Measurements from ENCODE around the gene SEC24A. TPM values are rescaled to one million over a fixed set of nuclear protein-coding genes. Genes with fewer than 3 reads are reported as not detected.
A peak's percentile ranks its signal among the peaks of the same experiment; 100 is the strongest.

SEC24A gene
- total RNA-seq, 4 donors from 2014 or later = 12.9 to 14.8 (median 13.8) TPM

GRCh38 chr5:134724872-134725271, 76.3 kb downstream of the SEC24A start:
- TF ChIP-seq EP300 (IDR thresholded peaks at IDR 0.05) (no peak), POLR2AphosphoS5 (IDR thresholded peaks at IDR 0.05) (no peak), POLR2A (IDR thresholded peaks at IDR 0.05) (no peak), CTCF (IDR thresholded peaks at IDR 0.05) (no peak)
- Histone ChIP-seq H3K27ac (no peak overlapping the region), H3K36me3 (peaks cover 49% of the 10 kb centered on the region), H3K4me1 (no peaks in the 10 kb centered on the region), H3K27me3 (no peaks in the 10 kb centered on the region), H3K9me3 (no peaks in the 10 kb centered on the region), H3K4me3 (no peak overlapping the region)
- DNase-seq (ENCODE audit: low spot score in 2 of 2) = no peak
- WGBS = 93% methylated on average over 1 of the region's 1 CpG

GRCh38 chr5:134732819-134733218, 84.2 kb downstream of the SEC24A start:
- no peak for DNase-seq (ENCODE audit: low spot score in 2 of 2)
- TF ChIP-seq CTCF (IDR thresholded peaks at IDR 0.05) (no peak), POLR2A (IDR thresholded peaks at IDR 0.05) (no peak), EP300 (IDR thresholded peaks at IDR 0.05) (no peak), POLR2AphosphoS5 (IDR thresholded peaks at IDR 0.05) (no peak)
- Histone ChIP-seq H3K4me3 (no peak overlapping the region), H3K4me1 (no peaks in the 10 kb centered on the region), H3K27me3 (no peaks in the 10 kb centered on the region), H3K9me3 (no peaks in the 10 kb centered on the region), H3K27ac (no peak overlapping the region), H3K36me3 (no peaks in the 10 kb centered on the region)
- 65% methylated on average over 3 of the region's 3 CpGs for WGBS

- H3K27me3 ChIP-seq = no peaks in the 10 kb centered on the region
- H3K4me1 ChIP-seq = peaks cover 13% of the 10 kb centered on the region
- DNase-seq (ENCODE audit: low spot score in 2 of 2) = no peak
- no peak overlapping the region for H3K4me3 ChIP-seq
- H3K36me3 ChIP-seq = no peaks in the 10 kb centered on the region
- TF ChIP-seq CTCF (IDR thresholded peaks at IDR 0.05) = no peak
- TF ChIP-seq POLR2A (IDR thresholded peaks at IDR 0.05) = no peak
- H3K27ac ChIP-seq = no peak overlapping the region
- 76% methylated on average over 4 of the region's 4 CpGs for WGBS
- no peaks in the 10 kb centered on the region for H3K9me3 ChIP-seq
Measured at GRCh38 chr5:134735243-134735642, 86.7 kb downstream of the SEC24A start.

GRCh38 chr5:134736173-134736812, 87.7 kb downstream of the SEC24A start:
- Histone ChIP-seq H3K4me1 (peaks cover 19% of the 10 kb centered on the region), H3K4me3 (no peak overlapping the region), H3K27me3 (no peaks in the 10 kb centered on the region), H3K36me3 (no peaks in the 10 kb centered on the region), H3K9me3 (no peaks in the 10 kb centered on the region), H3K27ac (no peak overlapping the region)
- TF ChIP-seq POLR2A (IDR thresholded peaks at IDR 0.05) (no peak), POLR2AphosphoS5 (IDR thresholded peaks at IDR 0.05) (no peak), CTCF (IDR thresholded peaks at IDR 0.05) (no peak), EP300 (IDR thresholded peaks at IDR 0.05) (no peak)
- 58% methylated on average over 2 of the region's 2 CpGs for WGBS
- no peak for DNase-seq (ENCODE audit: low spot score in 2 of 2)

GRCh38 chr5:134738133-134738962, 89.8 kb downstream of the SEC24A start, which contains the start of gene CAMLG:
Gene CAMLG, plus strand, starts transcription at chr5:134738548. Its CDS starts 73 bp downstream, at chr5:134738621.
- Histone ChIP-seq H3K4me1 (peaks cover 19% of the 10 kb centered on the region), H3K27me3 (no peaks in the 10 kb centered on the region), H3K27ac (peak within 1 kb of the TSS; percentile 92), H3K9me3 (no peaks in the 10 kb centered on the region), H3K4me3 (peak within 1 kb of the TSS; percentile 70), H3K36me3 (no peaks in the 10 kb centered on the region)
- 0% methylated on average over 45 of the region's 66 CpGs for WGBS
- peak; percentile 98 for DNase-seq (ENCODE audit: low spot score in 2 of 2)
- TF ChIP-seq EP300 (IDR thresholded peaks at IDR 0.05) (no peak), CTCF (IDR thresholded peaks at IDR 0.05) (peak in 1 of 2 donors; percentile 40), POLR2A (IDR thresholded peaks at IDR 0.05) (peak in 1 of 2 donors; percentile 89), POLR2AphosphoS5 (IDR thresholded peaks at IDR 0.05) (peak; percentile 52 to 90 (median 86))

Data from suprapubic skin (tissue), 4 donors.